Upper lobe of right lung (tissue), 1 donor: ENCODE results near the gene ZDHHC18. TPM values are rescaled to one million over a fixed set of nuclear protein-coding genes. Genes with fewer than 3 reads are reported as not detected.
A peak's percentile ranks its signal among the peaks of the same experiment; 100 is the strongest.

ENCODE experiments used
- ATAC-seq: fragments of 200-7000 bp; cut with Tn5 transposase; one replicate; pipeline ENCODE4 v1.9.1; 2020; ENCODE audit warnings: mild to moderate bottlenecking, moderate library complexity
- DNase-seq: peaks from one replicate; pipeline ENCODE4 v3.0.0-alpha.2; 2020
- H3K27ac ChIP-seq: fragments of 200-600 bp; one replicate; pipeline ENCODE4 v1.8.0; 2022
- H3K27me3 ChIP-seq: fragments of 200-600 bp; one replicate; pipeline ENCODE4 v1.8.0; 2022; ENCODE audit warnings: mild to moderate bottlenecking
- H3K36me3 ChIP-seq: fragments of 200-600 bp; one replicate; pipeline ENCODE4 v1.8.0; 2022
- H3K4me1 ChIP-seq: fragments of 200-600 bp; one replicate; pipeline ENCODE4 v1.8.0; 2022
- H3K4me3 ChIP-seq: fragments of 200-600 bp; one replicate; pipeline ENCODE4 v1.8.0; 2022; ENCODE audit warnings: mild to moderate bottlenecking
- H3K9me3 ChIP-seq: fragments of 200-600 bp; one replicate; pipeline ENCODE4 v1.8.0; 2022
- CTCF ChIP-seq: fragments of 200-600 bp; IDR thresholded peaks from one replicate; pipeline ENCODE4 v1.8.0; 2022; ENCODE audit warnings: antibody characterized with exemption
- intact Hi-C: fragments of 100-400 bp; cut with DNase I; formaldehyde crosslinking; loops from one replicate; pipeline ENCODE4 v1.11.0; 2022
- total RNA-seq: library from RNA; stranded (reverse); fragmentation: NEBNext Ultra II Directional; extraction: Animal tissue kit (Norgen Biotek cat#: 25700); gene quantifications from one replicate; pipeline ENCODE4 v1.2.1, GENCODE V29; 2021
- donor health status: DM: no; HTN: yes; CAD: no; lungs with severe emphysema.

Gene ZDHHC18
- total RNA-seq, 1 donor from 2014 or later, result 26.2 TPM

GRCh38 chr1:26848941-26849774 is 22.7 kb downstream of the ZDHHC18 start:
- peaks cover 73% of the 10 kb centered on the region for H3K36me3 ChIP-seq
- no peak for TF ChIP-seq CTCF
- peak overlapping the region; percentile 42 for H3K27ac ChIP-seq
- DNase-seq (peak; percentile 86), ATAC-seq (peak; percentile 82)
- peaks cover 9% of the 10 kb centered on the region for H3K4me1 ChIP-seq
- no peaks in the 10 kb centered on the region for H3K27me3 ChIP-seq
- intact Hi-C loops, result no loop called here
- H3K9me3 ChIP-seq, result no peaks in the 10 kb centered on the region
- no peak overlapping the region for H3K4me3 ChIP-seq

DNA sequence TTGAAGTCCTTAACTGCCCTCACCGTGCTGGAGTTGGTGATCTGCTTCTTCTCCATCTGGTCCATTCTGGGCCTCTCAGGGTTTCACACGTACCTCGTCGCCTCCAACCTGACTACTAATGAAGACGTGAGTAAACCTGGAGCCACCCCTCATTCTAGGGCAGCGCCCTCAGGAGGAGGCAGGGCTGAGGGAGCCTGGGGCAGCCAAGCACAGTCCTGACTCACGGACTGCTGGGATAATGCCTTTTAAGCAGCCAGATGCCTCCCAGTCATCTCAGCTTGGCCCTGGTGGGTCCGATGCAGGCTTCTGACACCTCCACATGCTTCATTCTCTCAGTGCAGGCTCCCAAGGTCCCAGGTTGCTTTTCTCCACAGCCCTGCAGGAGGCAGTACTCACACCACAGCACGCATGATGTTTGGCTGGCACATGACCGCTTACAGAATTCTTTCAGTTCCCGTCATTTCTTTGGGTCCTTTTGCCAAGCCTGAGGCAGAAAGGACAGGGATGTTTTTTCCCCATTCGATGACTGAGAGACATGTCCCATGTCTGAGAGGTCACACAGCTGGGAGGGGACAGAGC is 24.7 kb downstream of the ZDHHC18 start:
- ATAC-seq (no peak), DNase-seq (no peak)
- Histone ChIP-seq H3K27me3 (no peaks in the 10 kb centered on the region), H3K36me3 (peaks cover 81% of the 10 kb centered on the region), H3K4me1 (peaks cover 9% of the 10 kb centered on the region), H3K9me3 (no peaks in the 10 kb centered on the region), H3K27ac (no peak overlapping the region), H3K4me3 (no peak overlapping the region)
- intact Hi-C loops, result no loop called here
- no peak for TF ChIP-seq CTCF

- intact Hi-C loops, result no loop called here
Measured at GRCh38 chr1:26852701-26853100, 26.2 kb downstream of the ZDHHC18 start.

GRCh38 chr1:26853156-26853555 is 26.7 kb downstream of the ZDHHC18 start:
- peak; percentile 87 for DNase-seq
- intact Hi-C loops, result no loop called here

More at GRCh38 chr1:26852701-26853100, 26.2 kb downstream of the ZDHHC18 start:
- Histone ChIP-seq H3K4me1 (peaks cover 9% of the 10 kb centered on the region), H3K27ac (no peak overlapping the region), H3K36me3 (peaks cover 72% of the 10 kb centered on the region), H3K9me3 (no peaks in the 10 kb centered on the region), H3K4me3 (no peak overlapping the region), H3K27me3 (no peaks in the 10 kb centered on the region)
- ATAC-seq (no peak), DNase-seq (no peak)
- no peak for TF ChIP-seq CTCF

DNA sequence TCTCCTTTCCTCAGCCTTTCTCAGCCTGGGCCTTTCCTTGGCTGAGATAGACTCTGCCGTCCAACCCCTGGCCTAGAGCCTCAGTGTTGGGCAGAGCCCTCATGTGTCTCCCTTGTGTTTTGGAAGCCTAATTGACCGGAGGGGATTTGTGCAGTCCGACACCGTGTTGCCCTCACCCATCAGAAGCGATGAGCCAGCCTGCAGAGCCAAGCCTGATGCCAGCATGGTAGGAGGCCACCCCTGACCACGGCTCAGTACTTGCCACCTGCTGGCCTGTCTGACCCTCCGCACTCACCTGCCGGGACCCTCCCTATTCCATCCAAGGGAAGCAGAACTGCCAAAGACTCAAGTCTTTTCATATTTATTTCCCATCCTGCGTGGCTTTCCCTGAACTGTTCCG is 27.1 kb downstream of the ZDHHC18 start:
- peaks cover 64% of the 10 kb centered on the region for H3K36me3 ChIP-seq
- intact Hi-C loops, result no loop called here
- H3K4me1 ChIP-seq, result peaks cover 9% of the 10 kb centered on the region
- H3K4me3 ChIP-seq, result no peak overlapping the region
- no peaks in the 10 kb centered on the region for H3K9me3 ChIP-seq
- ATAC-seq (no peak), DNase-seq (no peak)
- H3K27me3 ChIP-seq, result no peaks in the 10 kb centered on the region
- H3K27ac ChIP-seq, result no peak overlapping the region
- TF ChIP-seq CTCF, result no peak

More at GRCh38 chr1:26853156-26853555, 26.7 kb downstream of the ZDHHC18 start:
- H3K4me1 ChIP-seq, result peaks cover 9% of the 10 kb centered on the region
- no peak overlapping the region for H3K4me3 ChIP-seq
- peaks cover 69% of the 10 kb centered on the region for H3K36me3 ChIP-seq
- no peaks in the 10 kb centered on the region for H3K9me3 ChIP-seq
- ATAC-seq, result peak; percentile 88
- H3K27me3 ChIP-seq, result no peaks in the 10 kb centered on the region
- H3K27ac ChIP-seq, result no peak overlapping the region
- peak; percentile 83 for TF ChIP-seq CTCF
